ENCODE measurements around the gene ZNF182.
"Not testable (repeated sequence)": the region's sequence is repeated elsewhere in the genome, so short reads cannot be mapped to it uniquely, and the experiment has no call there.

ZNF182 gene

GRCh38 chrX:48003758-48004457 lies at the start of gene ZNF182:
Gene ZNF182, minus strand, starts transcription at chrX:48003989. Its CDS starts 1,380 bp downstream, at chrX:48002609.
- DNase-seq = peak; percentile 90

- DNase-seq = no peak
Measured at GRCh38 chrX:48046846-48047245, 43.1 kb upstream of the ZNF182 start.

- no peak for DNase-seq
Measured at GRCh38 chrX:48045410-48046311, 41.9 kb upstream of the ZNF182 start.

GRCh38 chrX:48043056-48043455 lies 39.3 kb upstream of the ZNF182 start:
- DNase-seq = no peak

GRCh38 chrX:48035891-48036290 lies 32.1 kb upstream of the ZNF182 start:
- DNase-seq = no peak

GRCh38 chrX:48030641-48031173 lies 26.9 kb upstream of the ZNF182 start:
- not testable (repeated sequence) for DNase-seq

GRCh38 chrX:48030237-48030636 lies 26.4 kb upstream of the ZNF182 start:
- no peak for DNase-seq

- DNase-seq = no peak
Measured at GRCh38 chrX:48028091-48028490, 24.3 kb upstream of the ZNF182 start.

- not testable (repeated sequence) for DNase-seq
Measured at GRCh38 chrX:48027545-48027944, 23.8 kb upstream of the ZNF182 start.

GRCh38 chrX:48025561-48025960 lies 21.8 kb upstream of the ZNF182 start:
- peak; percentile 61 for DNase-seq

GRCh38 chrX:48022738-48023137 lies 18.9 kb upstream of the ZNF182 start:
- DNase-seq = no peak

- no peak for DNase-seq
Measured at GRCh38 chrX:48022100-48022499, 18.3 kb upstream of the ZNF182 start.

GRCh38 chrX:48021026-48021900 lies 17.5 kb upstream of the ZNF182 start:
- DNase-seq = peak; percentile 91

GRCh38 chrX:48020472-48020871 lies 16.7 kb upstream of the ZNF182 start:
- not testable (repeated sequence) for DNase-seq

GRCh38 chrX:48019892-48020291 lies 16.1 kb upstream of the ZNF182 start:
- DNase-seq = not testable (repeated sequence)

- not testable (repeated sequence) for DNase-seq
Measured at GRCh38 chrX:48016583-48017310, 13.0 kb upstream of the ZNF182 start.

GRCh38 chrX:48009445-48009960 lies 5.7 kb upstream of the ZNF182 start:
- DNase-seq = not testable (repeated sequence)

- DNase-seq = not testable (repeated sequence)
Measured at GRCh38 chrX:48006688-48007087, 2.9 kb upstream of the ZNF182 start, which contains the start of gene SPACA5. Gene SPACA5, plus strand, starts transcription at chrX:48006988. Its CDS starts 815 bp downstream, at chrX:48007803.

GRCh38 chrX:48003367-48003757 lies 427 bp downstream of the ZNF182 start:
- DNase-seq = no peak

- no peak for DNase-seq
Measured at GRCh38 chrX:48002929-48003328, 860 bp downstream of the ZNF182 start.

GRCh38 chrX:48002319-48002718 lies 1.5 kb downstream of the ZNF182 start:
- DNase-seq = no peak

- DNase-seq = no peak
Measured at GRCh38 chrX:48001260-48001659, 2.5 kb downstream of the ZNF182 start.
